ENCODE measurements around the gene LDLRAD3.

GRCh38 chr11:36193721-36194120 lies 249.9 kb downstream of the LDLRAD3 start:
- TF ChIP-seq CTCF (conservative IDR thresholded peaks at IDR 0.05; ENCODE audit: low read length) (no peak), EZH2phosphoT487 (IDR thresholded peaks at IDR 0.05; ENCODE audit: borderline replicate concordance, low read depth, low read length) (no peak)
